Measurements from ENCODE around the gene EPN2. TPM values are rescaled to one million over a fixed set of nuclear protein-coding genes. Genes with fewer than 3 reads are reported as not detected.
A peak's percentile ranks its signal among the peaks of the same experiment; 100 is the strongest.

Gene EPN2
- polyA plus RNA-seq, 1 of the 3 experiments (the other 2 are of a cell fraction) = 38.9 TPM

DNA sequence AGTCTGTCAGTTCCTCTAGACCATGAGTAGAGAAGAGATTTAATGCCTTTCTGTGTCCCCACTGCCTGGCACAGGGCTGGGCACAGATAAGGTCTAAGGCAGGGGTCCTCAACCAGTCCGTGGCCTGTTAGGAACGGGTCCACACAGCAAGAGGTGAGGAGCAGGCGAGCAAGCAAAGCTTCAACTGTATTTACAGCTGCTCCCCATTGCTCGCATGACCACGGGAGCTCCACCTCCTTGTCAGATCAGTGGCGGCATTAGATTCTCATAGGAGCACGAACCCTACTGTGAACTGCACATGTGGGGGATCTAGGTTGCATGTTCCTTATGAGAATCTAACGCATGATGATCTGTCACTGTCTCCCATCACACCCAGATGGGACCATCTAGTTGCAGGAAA lies 123.6 kb downstream of the EPN2 start (continued):
- TF ChIP-seq, protein P1, sequence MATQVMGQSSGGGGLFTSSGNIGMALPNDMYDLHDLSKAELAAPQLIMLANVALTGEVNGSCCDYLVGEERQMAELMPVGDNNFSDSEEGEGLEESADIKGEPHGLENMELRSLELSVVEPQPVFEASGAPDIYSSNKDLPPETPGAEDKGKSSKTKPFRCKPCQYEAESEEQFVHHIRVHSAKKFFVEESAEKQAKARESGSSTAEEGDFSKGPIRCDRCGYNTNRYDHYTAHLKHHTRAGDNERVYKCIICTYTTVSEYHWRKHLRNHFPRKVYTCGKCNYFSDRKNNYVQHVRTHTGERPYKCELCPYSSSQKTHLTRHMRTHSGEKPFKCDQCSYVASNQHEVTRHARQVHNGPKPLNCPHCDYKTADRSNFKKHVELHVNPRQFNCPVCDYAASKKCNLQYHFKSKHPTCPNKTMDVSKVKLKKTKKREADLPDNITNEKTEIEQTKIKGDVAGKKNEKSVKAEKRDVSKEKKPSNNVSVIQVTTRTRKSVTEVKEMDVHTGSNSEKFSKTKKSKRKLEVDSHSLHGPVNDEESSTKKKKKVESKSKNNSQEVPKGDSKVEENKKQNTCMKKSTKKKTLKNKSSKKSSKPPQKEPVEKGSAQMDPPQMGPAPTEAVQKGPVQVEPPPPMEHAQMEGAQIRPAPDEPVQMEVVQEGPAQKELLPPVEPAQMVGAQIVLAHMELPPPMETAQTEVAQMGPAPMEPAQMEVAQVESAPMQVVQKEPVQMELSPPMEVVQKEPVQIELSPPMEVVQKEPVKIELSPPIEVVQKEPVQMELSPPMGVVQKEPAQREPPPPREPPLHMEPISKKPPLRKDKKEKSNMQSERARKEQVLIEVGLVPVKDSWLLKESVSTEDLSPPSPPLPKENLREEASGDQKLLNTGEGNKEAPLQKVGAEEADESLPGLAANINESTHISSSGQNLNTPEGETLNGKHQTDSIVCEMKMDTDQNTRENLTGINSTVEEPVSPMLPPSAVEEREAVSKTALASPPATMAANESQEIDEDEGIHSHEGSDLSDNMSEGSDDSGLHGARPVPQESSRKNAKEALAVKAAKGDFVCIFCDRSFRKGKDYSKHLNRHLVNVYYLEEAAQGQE (IDR thresholded peaks at IDR 0.05; ENCODE audit: low read depth, low read length) = no peak

DNA sequence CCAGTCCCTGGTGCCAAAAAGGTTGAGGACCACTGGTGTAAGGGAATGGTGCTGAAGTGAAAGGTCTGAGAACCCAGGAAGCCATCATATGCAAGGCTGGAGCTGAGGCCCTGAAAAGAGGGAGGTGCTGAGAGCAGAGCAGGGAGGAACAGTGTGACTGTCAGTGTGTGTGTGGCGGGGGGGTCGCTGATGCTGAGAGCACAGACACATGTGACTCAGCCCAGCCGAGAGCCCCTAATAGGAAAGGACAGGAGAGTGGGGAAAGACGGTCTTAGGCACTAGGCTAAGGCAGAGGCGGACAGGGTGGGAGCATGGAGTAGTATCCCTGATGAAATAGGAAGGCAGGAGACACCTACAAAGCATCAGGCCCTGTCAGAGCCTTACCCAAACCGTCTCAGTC lies 124.2 kb downstream of the EPN2 start:
- Histone ChIP-seq H3K9me3 (no peaks in the 10 kb centered on the region), H3K27me3 (ENCODE audit: insufficient read depth) (no peaks in the 10 kb centered on the region), H3K4me3 (ENCODE audit: low read depth in 2 of 2, low read length in 1 of 2) (no peak overlapping the region; a peak in 2 of 4 replicates), H2AFZ (ENCODE audit: low read depth) (no peak overlapping the region), H3K9me2 (no peaks in the 10 kb centered on the region), H3K36me3 (replicated peaks in 1 of 2; ENCODE audit: control insufficient read depth in 1 of 2, insufficient read depth in 2 of 2, low read length in 1 of 2) (peaks cover 0 to 9% of the 10 kb centered on the region in 2 experiments), H4K20me1 (ENCODE audit: insufficient read depth) (no peaks in the 10 kb centered on the region), H3K9ac (peak overlapping the region; percentile 82; the same call in 1 of the 2 replicates), H3K4me2 (peak overlapping the region; percentile 85), H3K4me1 (ENCODE audit: control insufficient read depth in 1 of 2, insufficient read depth in 2 of 2, low read depth in 1 of 2, low read length in 1 of 2) (peaks cover 13 to 32% of the 10 kb centered on the region in 2 experiments; a peak in 2 of 4 replicates), H3K79me2 (ENCODE audit: insufficient read depth) (peaks cover 8% of the 10 kb centered on the region), H3K27ac (ENCODE audit: low read depth in 2 of 2, low read length in 1 of 2) (no peak overlapping the region; a peak in 1 of 4 replicates), H3F3A (replicated peaks; ENCODE audit: insufficient read depth) (peaks cover 7% of the 10 kb centered on the region)
- ChIA-PET CTCF (interaction anchor here (1.1 to 12.0 kb wide), 5 partner anchors 19 to 100 kb away, joined by 3 to 305 read pairs (median 20); partner anchors contain the start of gene RNF112), POLR2A (no interaction called here)
- WGBS (ENCODE audit: low lambda C conversion rate) = 70% methylated on average over 6 of the region's 6 CpGs
- no peak for DNase-seq
- TF ChIP-seq GATA2 (CRISPR knock-in tag; IDR thresholded peaks at IDR 0.05) = no peak
- TF ChIP-seq FOXM1 (IDR thresholded peaks at IDR 0.05; ENCODE audit: low read depth) = no peak
- TF ChIP-seq CHD2 (IDR thresholded peaks at IDR 0.05; ENCODE audit: low read length, partially characterized antibody) = no peak
- no peak for TF ChIP-seq TAF1 (IDR thresholded peaks at IDR 0.05; ENCODE audit: borderline replicate concordance, low read depth, low read length)
- TF ChIP-seq ELF1 (IDR thresholded peaks at IDR 0.05) = no peak
- TF ChIP-seq, protein P2, sequence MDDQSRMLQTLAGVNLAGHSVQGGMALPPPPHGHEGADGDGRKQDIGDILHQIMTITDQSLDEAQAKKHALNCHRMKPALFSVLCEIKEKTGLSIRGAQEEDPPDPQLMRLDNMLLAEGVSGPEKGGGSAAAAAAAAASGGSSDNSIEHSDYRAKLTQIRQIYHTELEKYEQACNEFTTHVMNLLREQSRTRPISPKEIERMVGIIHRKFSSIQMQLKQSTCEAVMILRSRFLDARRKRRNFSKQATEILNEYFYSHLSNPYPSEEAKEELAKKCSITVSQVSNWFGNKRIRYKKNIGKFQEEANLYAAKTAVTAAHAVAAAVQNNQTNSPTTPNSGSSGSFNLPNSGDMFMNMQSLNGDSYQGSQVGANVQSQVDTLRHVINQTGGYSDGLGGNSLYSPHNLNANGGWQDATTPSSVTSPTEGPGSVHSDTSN (IDR thresholded peaks at IDR 0.05) = no peak
- TF ChIP-seq YY1 (IDR thresholded peaks at IDR 0.05; ENCODE audit: low read depth) = no peak
- TF ChIP-seq, protein P1 (IDR thresholded peaks at IDR 0.05; ENCODE audit: low read depth, low read length) = no peak
- no peak for TF ChIP-seq SMC3 (IDR thresholded peaks at IDR 0.05; ENCODE audit: low read depth, low read length)
- no peak for TF ChIP-seq RAD21 (IDR thresholded peaks at IDR 0.05; ENCODE audit: low read length)
- TF ChIP-seq, protein P3, sequence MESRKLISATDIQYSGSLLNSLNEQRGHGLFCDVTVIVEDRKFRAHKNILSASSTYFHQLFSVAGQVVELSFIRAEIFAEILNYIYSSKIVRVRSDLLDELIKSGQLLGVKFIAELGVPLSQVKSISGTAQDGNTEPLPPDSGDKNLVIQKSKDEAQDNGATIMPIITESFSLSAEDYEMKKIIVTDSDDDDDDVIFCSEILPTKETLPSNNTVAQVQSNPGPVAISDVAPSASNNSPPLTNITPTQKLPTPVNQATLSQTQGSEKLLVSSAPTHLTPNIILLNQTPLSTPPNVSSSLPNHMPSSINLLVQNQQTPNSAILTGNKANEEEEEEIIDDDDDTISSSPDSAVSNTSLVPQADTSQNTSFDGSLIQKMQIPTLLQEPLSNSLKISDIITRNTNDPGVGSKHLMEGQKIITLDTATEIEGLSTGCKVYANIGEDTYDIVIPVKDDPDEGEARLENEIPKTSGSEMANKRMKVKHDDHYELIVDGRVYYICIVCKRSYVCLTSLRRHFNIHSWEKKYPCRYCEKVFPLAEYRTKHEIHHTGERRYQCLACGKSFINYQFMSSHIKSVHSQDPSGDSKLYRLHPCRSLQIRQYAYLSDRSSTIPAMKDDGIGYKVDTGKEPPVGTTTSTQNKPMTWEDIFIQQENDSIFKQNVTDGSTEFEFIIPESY (IDR thresholded peaks at IDR 0.05; ENCODE audit: borderline replicate concordance, low read depth) = no peak
- no peak for TF ChIP-seq NRF1 (IDR thresholded peaks at IDR 0.05; ENCODE audit: low read depth, low read length)
- no peak for TF ChIP-seq MEF2A (IDR thresholded peaks at IDR 0.05; ENCODE audit: borderline replicate concordance, low read depth)
- TF ChIP-seq FOXJ3 (CRISPR knock-in tag; IDR thresholded peaks at IDR 0.05) = no peak
- TF ChIP-seq MXI1 (IDR thresholded peaks at IDR 0.05; ENCODE audit: low read depth, low read length) = no peak
- no peak for TF ChIP-seq RXRA (IDR thresholded peaks at IDR 0.05; ENCODE audit: borderline replicate concordance, low read depth)
- no peak for TF ChIP-seq SIN3A (IDR thresholded peaks at IDR 0.05; ENCODE audit: borderline replicate concordance, low read depth, low read length)

Measured in SK-N-SH (cell line).